PFSK-1 (cell line): ENCODE measurements around the gene PPP1R12B.

Source experiments
- POLR2AphosphoS5 ChIP-seq: IDR thresholded peaks from 2 replicates; pipeline ENCODE4 v1.6.1; 2012; ENCODE audit warnings: low read depth, mild to moderate bottlenecking, control low read depth, low read length, moderate library complexity
- SIN3A ChIP-seq: IDR thresholded peaks from 2 replicates; pipeline ENCODE4 v1.6.1; 2012; ENCODE audit warnings: mild to moderate bottlenecking, low read length, moderate library complexity, borderline replicate concordance; ENCODE audit not compliant: insufficient read depth
- TAF1 ChIP-seq: IDR thresholded peaks from 2 replicates; pipeline ENCODE4 v1.6.1; 2012; ENCODE audit warnings: low read length, control low read depth, borderline replicate concordance; ENCODE audit not compliant: insufficient read depth

- TF ChIP-seq POLR2AphosphoS5 = no peak
- no peak for TF ChIP-seq TAF1
- TF ChIP-seq SIN3A = no peak
Observed at GRCh38 chr1:202619505-202619904, 271.0 kb downstream of the PPP1R12B start.
